ENCODE measurements around the gene DCDC1. TPM values are rescaled to one million over a fixed set of nuclear protein-coding genes. Genes with fewer than 3 reads are reported as not detected.

The DCDC1 gene
- polyA plus RNA-seq, 3 donors, result 0.03 TPM; not detected in 2

DNA sequence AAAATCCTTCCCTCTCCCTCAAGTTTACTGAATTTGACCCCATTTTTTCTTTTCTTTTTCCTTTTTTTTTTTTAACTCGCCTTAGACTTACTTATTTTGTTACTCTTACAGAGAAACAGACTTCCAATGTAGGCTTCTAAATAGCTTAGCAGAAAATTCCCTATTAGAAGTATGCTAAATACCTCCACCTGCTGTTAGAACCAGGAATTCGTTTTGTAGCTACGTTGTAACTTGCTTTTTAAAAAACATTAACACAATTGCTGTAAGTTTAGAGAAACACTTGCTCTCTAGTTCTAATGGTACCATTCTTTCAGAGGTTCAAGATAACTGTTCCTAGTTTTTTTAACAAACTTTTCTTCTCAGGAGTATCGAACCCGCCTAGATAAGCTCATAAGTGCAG, 324.2 kb downstream of the DCDC1 start:
- Histone ChIP-seq H3K27me3 (ENCODE audit: control insufficient read depth in 2 of 2, insufficient read depth in 2 of 2, low read length in 2 of 2) (no peaks in the 10 kb centered on the region), H3K9ac (ENCODE audit: insufficient read depth, low read length, poor library complexity, severe bottlenecking) (no peak overlapping the region), H3K27ac (ENCODE audit: low read depth in 1 of 2, low read length in 2 of 2) (no peak overlapping the region), H3K4me1 (ENCODE audit: control insufficient read depth in 1 of 2, insufficient read depth in 2 of 2, low read length in 2 of 2) (no peaks in the 10 kb centered on the region), H3K9me3 (replicated peaks in 1 of 2; ENCODE audit: control insufficient read depth in 1 of 2, insufficient read depth in 1 of 2, low read length in 2 of 2) (peaks cover 0 to under 1% of the 10 kb centered on the region in 2 donors), H3K4me3 (replicated peaks in 1 of 3; ENCODE audit: low read depth in 2 of 3, low read length in 3 of 3) (no peak overlapping the region), H3K79me2 (ENCODE audit: insufficient read depth, low read length) (no peaks in the 10 kb centered on the region), H2AFZ (ENCODE audit: insufficient read depth, low read depth, low read length, poor library complexity, severe bottlenecking) (no peak overlapping the region), H3K36me3 (replicated peaks in 1 of 2; ENCODE audit: control insufficient read depth in 1 of 2, insufficient read depth in 2 of 2, low read length in 2 of 2) (no peaks in the 10 kb centered on the region), H3K4me2 (replicated peaks; ENCODE audit: extremely low read depth, low read length, poor library complexity, severe bottlenecking) (no peak overlapping the region), H4K20me1 (ENCODE audit: insufficient read depth, low read length) (no peaks in the 10 kb centered on the region)
- intact Hi-C loops (cut with micrococcal nuclease), result no loop called here
- Mint-ChIP-seq H3K36me3 (no peaks in the 10 kb centered on the region), H3K27me3 (ENCODE audit: low read depth in 3 of 3) (peaks cover 0 to 3% (median 1%) of the 10 kb centered on the region in 3 donors), H3K27ac (no peak overlapping the region), H3K4me3 (no peak overlapping the region), H3K9me3 (peaks cover 0 to 17% (median 4%) of the 10 kb centered on the region in 7 donors), H3K4me1 (no peaks in the 10 kb centered on the region)
- whole genome bisulfite sequencing (ENCODE audit: insufficient coverage), result no CpG with 5 or more reads among the region's 5 CpGs
- TF ChIP-seq CTCF (IDR thresholded peaks at IDR 0.05), result no peak
- no peak for DNase-seq

DNA sequence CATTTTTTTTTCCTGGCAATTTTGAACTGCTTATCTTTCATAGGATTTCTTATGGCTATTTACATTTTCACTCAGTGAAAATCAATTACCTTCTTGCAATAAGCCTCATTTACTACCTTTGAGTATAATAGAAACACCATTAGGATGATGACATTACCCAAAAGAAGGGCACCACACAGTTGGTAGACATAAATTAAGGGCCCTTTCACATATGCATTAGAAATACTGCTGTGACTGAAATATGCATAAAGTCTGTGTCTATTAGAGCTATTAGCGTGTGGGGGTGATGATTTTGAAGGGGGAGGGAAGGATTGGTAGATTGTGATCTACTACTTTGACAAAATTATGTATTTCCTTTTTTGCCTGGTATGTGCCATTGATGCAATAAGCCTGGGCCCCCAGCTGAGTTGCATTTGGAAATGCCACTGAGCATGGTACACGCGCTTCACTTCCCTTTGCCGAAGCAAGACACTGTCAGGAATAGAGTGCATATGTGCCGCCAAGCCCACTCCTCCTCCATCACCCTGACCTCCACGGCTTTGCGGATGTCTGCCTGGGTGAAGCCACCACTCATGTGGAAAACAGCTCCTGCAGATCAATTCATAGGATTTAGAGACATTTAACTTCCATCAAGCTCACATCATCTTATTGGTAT, 339.3 kb downstream of the DCDC1 start:
- H3K27me3 Mint-ChIP-seq (ENCODE audit: low read depth in 3 of 3), result peaks cover 0 to 2% (median 0%) of the 10 kb centered on the region in 3 donors
- no peaks in the 10 kb centered on the region for H3K4me1 Mint-ChIP-seq
- H3K27me3 ChIP-seq (ENCODE audit: control insufficient read depth in 2 of 2, insufficient read depth in 2 of 2, low read length in 2 of 2), result no peaks in the 10 kb centered on the region
- intact Hi-C loops (cut with micrococcal nuclease), result no loop called here
- no peak overlapping the region for H2AFZ ChIP-seq (ENCODE audit: insufficient read depth, low read depth, low read length, poor library complexity, severe bottlenecking)
- 93% methylated on average over 2 of the region's 7 CpGs for WGBS (ENCODE audit: insufficient coverage)
- H3K9me3 Mint-ChIP-seq, result peaks cover 0 to 2% (median 0%) of the 10 kb centered on the region in 7 donors
- H3K4me3 Mint-ChIP-seq, result no peak overlapping the region
- no peaks in the 10 kb centered on the region for H3K9me3 ChIP-seq (replicated peaks in 1 of 2; ENCODE audit: control insufficient read depth in 1 of 2, insufficient read depth in 1 of 2, low read length in 2 of 2)
- H3K79me2 ChIP-seq (ENCODE audit: insufficient read depth, low read length), result no peaks in the 10 kb centered on the region
- H3K4me1 ChIP-seq (ENCODE audit: control insufficient read depth in 1 of 2, insufficient read depth in 2 of 2, low read length in 2 of 2), result no peaks in the 10 kb centered on the region
- H3K27ac Mint-ChIP-seq, result no peak overlapping the region
- no peak overlapping the region for H3K4me3 ChIP-seq (replicated peaks in 1 of 3; ENCODE audit: low read depth in 2 of 3, low read length in 3 of 3)
- H3K9ac ChIP-seq (ENCODE audit: insufficient read depth, low read length, poor library complexity, severe bottlenecking), result no peak overlapping the region
- H3K27ac ChIP-seq (ENCODE audit: low read depth in 1 of 2, low read length in 2 of 2), result no peak overlapping the region
- no peaks in the 10 kb centered on the region for H4K20me1 ChIP-seq (ENCODE audit: insufficient read depth, low read length)
- DNase-seq, result no peak
- no peaks in the 10 kb centered on the region for H3K36me3 Mint-ChIP-seq
- no peaks in the 10 kb centered on the region for H3K36me3 ChIP-seq (replicated peaks in 1 of 2; ENCODE audit: control insufficient read depth in 1 of 2, insufficient read depth in 2 of 2, low read length in 2 of 2)
- TF ChIP-seq CTCF (IDR thresholded peaks at IDR 0.05), result no peak
- no peak overlapping the region for H3K4me2 ChIP-seq (replicated peaks; ENCODE audit: extremely low read depth, low read length, poor library complexity, severe bottlenecking)

All from CD14-positive monocyte (primary cell).